GM15510 (cell line): ENCODE results near the gene SH2D3A.

Experiments
- POLR2A ChIP-seq: IDR thresholded peaks from 3 replicates; pipeline ENCODE4 v1.6.1; 2011; ENCODE audit warnings: borderline replicate concordance; ENCODE audit not compliant: insufficient read length; ENCODE audit errors: extremely low read depth

SH2D3A gene

DNA sequence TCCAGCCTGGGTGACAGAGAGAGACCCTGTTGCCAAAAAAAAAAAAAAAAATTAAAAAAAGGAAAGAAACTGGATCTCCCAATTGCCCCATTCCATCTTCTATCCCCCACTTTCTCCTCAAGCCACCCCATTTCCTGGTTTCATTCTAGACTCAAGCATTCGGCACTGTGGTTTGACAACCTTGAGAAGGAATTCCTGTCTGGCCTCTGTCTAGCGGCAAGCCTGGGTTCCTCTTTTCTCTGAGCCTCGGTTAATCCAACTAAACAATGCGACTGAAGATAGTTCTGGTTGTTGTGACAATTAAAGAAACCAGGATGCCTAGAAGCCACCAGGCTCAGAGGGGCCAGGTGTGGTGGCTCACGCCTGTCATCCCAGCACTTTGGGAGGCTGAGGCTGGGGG lies 43.5 kb downstream of the SH2D3A start:
- TF ChIP-seq POLR2A, result no peak

DNA sequence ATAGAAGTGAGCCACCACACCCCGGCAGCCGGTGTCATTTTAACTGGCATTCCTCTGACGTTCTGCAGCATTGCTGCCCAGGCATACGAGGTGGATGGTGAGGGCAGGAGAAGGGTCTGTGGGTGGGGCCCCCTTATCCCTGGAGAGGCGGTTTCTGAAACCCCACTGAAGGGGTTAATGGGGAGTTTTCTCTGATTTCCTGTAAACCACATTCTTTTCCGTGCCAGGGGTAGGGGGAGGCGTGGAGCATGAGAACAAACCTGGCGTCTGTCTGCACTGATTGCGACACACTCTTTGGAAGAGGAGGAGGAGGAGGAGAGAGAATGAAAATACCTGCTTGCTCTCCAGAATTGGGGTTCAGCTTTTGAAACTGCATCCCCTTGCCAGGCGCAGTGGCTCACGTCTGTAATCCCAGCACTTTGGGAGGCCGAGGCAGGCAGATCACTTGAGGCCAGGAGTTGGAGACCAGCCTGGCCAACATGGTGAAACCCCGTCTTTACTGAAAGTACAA lies 44.1 kb downstream of the SH2D3A start:
- TF ChIP-seq POLR2A, result no peak

DNA sequence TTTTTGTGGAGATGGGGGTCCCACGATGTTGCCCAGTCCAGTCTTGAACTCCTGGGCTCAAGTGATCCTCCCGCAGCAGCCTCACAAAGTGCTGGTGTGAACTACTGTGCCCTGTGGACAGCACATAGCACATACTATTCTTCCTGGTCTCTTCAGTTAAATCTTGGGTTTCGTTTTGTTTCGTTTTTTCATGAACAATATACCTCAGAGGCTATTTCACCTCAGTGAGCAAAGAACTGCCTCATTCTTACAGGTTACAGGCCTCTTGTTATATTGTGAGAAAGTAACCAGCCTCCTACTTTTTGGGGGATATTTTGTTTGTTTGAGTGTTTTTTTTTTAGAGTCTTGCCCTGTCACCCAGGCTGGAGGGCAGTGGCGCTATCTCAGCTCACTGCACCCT lies 45.5 kb downstream of the SH2D3A start:
- TF ChIP-seq POLR2A, result no peak

DNA sequence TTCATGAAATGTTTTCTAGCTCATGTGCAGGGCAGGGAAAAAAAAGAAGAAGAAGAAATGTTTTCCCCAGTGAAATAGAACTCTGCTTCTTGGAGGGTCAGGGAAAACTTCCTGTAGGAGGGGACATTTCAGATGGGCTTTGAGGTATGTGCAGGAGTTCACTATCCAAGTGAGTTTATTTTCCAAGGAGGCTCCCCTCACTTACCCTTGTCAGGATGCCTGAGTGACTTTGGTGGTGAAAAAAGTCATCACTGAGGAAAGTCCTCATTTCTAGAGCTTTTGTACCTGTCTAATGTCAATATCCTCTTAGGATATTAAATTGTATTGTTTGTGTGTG lies 46.1 kb downstream of the SH2D3A start:
- no peak for TF ChIP-seq POLR2A

DNA sequence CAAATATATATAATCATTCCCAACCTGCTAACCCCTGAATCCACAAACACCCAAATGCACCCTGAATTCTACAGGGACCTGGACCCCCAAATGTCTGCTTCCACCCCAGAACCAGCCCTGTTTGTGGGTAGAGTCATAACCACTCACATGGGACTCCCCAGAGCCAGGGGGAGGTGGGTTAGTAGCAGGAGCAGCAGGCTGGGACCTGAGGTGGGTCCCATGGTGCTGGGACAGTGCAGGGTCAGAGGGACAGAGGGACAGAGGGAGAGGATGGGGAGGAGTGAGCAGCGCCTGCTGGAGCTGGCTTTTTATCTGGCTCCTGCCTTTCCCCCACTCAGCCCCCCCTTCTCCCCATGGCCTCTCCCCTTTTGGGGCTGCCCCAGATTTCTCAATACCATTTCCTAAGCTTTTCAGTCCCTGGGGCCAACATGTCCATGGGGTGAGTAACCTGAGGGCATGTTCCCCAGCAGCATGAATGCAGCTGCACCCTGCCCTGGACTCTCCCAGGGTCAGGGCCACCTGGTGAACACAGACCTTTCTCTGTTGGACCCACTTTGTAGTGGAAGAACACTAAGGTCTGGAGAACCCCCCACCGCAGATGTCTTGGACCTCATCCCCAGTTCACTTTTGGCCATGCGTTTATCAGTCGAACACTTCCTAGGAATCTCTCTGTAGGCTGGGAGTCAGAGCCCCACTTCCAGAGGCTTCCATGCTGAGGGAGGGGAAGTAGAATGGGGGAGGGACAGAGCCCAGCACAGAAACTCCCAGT lies 46.7 kb downstream of the SH2D3A start, which contains the start of gene C3:
TSS of gene C3 (minus strand) at position 282 of the 769 bp plus-strand sequence. CDS start at position 221, 61 bp downstream.
- TF ChIP-seq POLR2A, result no peak

DNA sequence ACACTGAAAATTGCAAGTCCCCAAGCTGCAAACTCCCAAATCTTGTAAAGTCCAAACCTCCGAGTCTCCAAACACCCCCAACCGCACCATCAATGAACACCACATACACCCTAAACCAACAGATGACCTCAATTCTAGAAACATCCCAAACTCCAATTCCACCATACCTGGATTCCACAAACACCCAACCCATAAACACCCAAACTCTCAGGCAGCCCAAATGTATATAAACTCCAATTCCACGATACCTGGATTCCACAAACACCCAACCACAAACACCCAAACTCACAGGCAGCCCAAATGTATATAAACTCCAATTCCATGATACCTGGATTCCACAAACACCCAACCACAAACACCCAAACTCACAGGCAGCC lies 47.3 kb downstream of the SH2D3A start:
- TF ChIP-seq POLR2A, result no peak

DNA sequence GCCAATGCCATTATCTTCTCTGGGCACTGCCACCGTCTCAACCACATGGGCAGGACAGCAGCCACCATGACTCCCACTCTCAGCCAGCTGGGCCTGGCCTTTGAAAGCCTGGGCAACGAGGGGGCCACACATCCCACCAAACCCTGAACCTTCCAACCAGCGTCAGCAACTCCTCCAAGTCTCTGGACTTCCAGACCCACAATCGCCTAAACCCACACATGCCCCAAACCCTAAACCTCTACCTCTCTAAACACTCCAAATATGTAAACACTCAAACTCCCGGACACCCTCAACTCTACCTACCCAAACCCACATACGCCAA lies 47.7 kb downstream of the SH2D3A start:
- TF ChIP-seq POLR2A, result no peak

DNA sequence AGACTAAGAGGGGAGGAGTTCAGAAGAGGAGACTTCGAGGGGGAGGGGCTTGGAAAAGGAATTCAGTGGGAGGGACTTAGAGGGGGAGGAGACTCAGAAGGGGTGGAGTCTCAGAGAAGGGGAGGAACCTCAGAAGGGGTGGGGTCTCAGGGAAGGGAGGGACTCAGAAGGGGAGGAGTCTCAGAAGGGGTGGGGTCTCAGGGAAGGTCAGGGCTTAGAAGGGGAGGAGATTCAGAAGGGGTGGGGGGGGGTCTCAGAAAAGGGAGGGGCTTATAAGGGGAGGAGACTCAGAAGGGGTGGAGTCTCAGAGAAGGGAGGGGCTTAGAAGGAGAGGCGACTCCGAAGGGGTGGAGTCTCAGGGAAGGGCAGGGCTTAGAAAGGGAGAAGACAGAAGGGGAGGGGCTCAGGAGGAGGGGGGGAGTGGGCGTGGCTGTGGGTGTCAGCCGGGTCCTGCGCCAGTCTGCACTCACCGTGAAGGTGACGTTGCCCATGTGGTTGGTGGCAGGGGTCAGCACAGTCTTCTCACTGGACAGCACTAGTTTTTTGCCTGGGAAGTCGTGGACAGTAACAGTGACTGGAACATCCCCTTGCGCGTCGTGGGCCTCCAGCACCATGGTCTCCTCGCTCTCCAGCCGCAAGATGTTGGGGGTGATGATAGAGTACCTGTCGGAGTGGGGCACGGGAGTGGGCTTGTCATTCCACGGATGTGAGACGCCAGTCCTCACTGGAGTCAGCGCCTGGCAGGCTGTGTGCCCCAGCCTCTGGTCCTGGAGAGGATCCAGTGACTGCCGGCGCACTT lies 48.3 kb downstream of the SH2D3A start:
- TF ChIP-seq POLR2A, result no peak

DNA sequence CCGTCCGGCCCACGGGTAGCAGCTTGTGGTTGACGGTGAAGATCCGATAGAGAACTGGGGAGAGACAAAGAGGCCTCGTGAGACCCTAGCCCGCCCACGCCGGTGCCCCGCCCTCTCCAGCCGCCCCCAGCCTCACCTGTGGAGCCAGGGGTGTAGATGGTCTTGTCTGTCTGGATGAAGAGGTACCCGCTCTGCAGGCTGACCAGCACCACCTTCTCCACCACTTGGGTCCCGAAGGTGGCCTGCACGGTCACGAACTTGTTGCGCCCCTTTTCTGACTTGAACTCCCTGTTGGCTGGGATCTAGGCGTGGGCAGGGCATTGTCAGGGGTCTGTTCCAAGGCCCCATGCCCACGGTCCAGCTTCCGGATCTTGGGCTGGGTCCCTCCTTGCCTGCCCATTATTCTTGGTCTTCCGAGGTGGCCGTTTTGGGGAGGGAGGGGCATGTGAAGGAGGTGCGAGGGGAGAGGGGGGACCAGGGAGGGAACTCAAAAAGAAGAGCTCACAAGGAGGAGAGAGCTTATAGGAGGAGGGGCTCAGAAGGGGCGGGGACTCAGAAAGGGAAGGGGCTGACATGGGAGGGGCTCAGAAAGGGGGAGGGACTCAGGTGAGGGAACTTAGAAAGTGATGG lies 49.0 kb downstream of the SH2D3A start:
- no peak for TF ChIP-seq POLR2A

DNA sequence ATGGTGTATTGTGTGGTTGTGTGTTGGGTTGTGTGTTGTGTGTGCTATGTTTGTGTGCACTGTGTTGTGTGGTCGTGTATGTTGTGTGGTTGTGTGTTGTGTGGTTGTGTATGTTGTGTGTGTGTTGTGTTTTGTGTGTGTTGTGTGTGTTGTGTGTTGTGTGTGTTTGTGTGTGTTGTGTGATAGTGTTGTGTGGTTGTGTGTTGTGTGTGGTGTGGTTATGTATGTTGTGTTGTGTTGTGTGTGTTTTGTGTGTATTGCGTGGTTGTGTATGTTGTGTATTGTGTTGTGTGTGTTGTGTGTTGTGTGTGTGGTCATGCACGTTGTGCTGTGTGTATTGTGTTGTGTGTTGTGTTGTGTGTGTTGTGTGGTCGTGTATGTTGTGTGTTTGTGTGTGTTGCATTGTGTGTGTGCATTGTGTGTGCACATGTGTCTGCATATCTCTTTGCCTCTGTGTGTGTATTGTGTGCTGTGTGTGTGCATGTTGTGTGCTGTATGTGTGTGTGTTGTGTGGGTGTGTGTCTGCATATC lies 49.7 kb downstream of the SH2D3A start:
- TF ChIP-seq POLR2A, result no peak

DNA sequence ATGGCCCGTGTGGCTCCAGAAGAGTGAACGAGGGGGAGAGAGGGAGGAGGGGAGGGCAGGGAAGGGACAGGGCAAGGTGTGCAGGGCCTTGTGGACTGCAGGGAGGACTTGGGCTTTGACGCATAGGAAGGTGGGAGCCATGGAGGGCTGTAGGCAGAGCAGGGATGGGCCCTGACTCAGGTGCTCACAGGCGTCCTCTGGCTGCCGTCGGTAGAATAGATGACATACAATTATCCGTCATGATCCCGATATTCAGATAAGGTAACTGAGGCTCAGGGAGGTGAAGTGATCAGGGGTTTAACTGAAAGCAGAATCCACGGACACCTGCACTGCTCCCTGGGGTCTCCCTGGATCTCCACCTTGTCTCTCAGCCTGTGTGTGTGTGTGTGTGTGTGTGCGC lies 50.2 kb downstream of the SH2D3A start:
- no peak for TF ChIP-seq POLR2A

DNA sequence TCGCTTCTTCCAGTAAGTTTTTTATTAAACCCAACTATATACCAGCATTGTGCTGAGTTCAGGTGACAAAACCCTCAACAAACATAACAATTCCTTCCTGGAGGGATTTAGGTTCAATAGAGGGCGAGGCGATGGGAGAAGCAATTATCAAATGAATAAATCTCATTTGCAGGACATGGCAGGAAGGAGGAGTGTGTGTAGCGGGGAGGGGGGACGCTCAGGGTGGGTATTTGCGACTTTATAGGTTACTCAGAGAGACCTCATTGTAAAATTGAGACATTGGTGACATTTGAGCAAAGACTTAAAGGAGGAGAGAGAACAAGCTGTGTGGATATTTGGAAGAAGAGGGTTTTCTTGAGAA lies 50.6 kb downstream of the SH2D3A start:
- no peak for TF ChIP-seq POLR2A

DNA sequence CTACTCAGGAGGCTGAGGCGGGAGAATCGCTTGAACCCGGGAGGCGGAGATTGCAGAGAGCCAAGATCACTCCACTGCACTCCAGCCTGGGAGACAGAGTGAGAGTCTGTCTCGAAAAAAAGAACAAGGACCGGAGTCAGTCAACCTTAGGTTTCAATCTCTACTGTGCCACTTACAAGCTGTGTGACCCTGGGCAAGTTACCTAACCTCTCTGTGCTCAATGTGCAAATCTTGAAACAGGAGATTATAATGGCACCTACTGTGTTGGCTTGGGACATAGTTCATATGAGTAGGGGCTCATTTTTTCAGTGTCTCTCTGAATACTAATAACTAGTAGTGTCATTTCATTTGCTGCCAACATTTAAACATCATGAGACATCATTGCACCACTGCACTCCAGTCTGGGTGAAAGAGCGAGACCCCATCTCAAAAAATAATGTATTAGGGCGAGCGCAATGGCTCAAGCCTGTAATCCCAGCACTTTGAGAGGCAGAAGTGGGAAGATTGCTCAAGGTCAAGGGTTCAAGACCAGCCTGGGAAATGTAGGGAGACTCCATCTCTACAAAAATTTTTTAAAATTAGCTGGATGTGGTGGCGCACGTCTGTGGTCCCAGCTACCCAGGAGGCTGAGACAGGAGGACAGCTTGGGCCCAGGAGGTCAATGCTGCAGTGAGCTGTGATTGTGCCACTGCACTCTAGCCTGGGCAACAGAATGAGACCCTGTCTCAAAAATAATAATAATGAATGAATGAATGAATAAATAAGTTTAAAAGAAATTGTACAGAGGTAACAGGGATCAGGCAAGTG lies 52.3 kb downstream of the SH2D3A start:
- TF ChIP-seq POLR2A, result no peak
